Panc1 (cell line): ENCODE data around the gene NTN5. TPM values are rescaled to one million over a fixed set of nuclear protein-coding genes. Genes with fewer than 3 reads are reported as not detected.

Source experiments
- ATAC-seq: fragments of 200-7000 bp; cut with Tn5 transposase; 2 replicates; pipeline ENCODE4 v1.9.1; 2020; ENCODE audit warnings: mild to moderate bottlenecking, moderate library complexity
- BruUV-seq: library from RNA; stranded (reverse); fragments of 400-500 nt; replicated peaks from 2 replicates; lab custom pipeline; 2021; lab: Mats Ljungman, UMichigan
- CTCF ChIA-PET: fragments of 300-600 bp; sonication (Branson Sonifier 250); formaldehyde crosslinking; loops from one replicate; lab custom pipeline; 2022; ENCODE audit warnings: antibody characterized with exemption; lab: Charles Lee
- POLR2A ChIA-PET: fragments of 300-600 bp; sonication (Branson Sonifier 250); formaldehyde crosslinking; loops from one replicate; lab custom pipeline; 2022; ENCODE audit warnings: antibody characterized with exemption; lab: Charles Lee
- DNase-seq: peaks from one replicate; pipeline ENCODE4 v3.0.0-alpha.2; 2010; ENCODE audit warnings: low read depth, low spot score
- H3K27ac ChIP-seq: 2 replicates; pipeline ENCODE4 v1.5.1; 2011; ENCODE audit warnings: mild to moderate bottlenecking, low read length, inconsistent platforms
- H3K27me3 ChIP-seq: fragments of 200-500 bp; sonication (Bioruptor generic); 2 replicates; pipeline ENCODE4 v1.6.0; 2014; ENCODE audit warnings: low read length, inconsistent platforms; ENCODE audit not compliant: control insufficient read depth, insufficient read depth
- H3K36me3 ChIP-seq: fragments of 200-500 bp; sonication (Bioruptor generic); 2 replicates; pipeline ENCODE4 v1.5.1; 2014; ENCODE audit warnings: inconsistent platforms, mild to moderate bottlenecking, low read length, moderate library complexity; ENCODE audit not compliant: control insufficient read depth, insufficient read depth
- H3K4me1 ChIP-seq: 2 replicates; pipeline ENCODE4 v1.5.1; 2011; ENCODE audit warnings: inconsistent platforms, mild to moderate bottlenecking, low read length, moderate library complexity; ENCODE audit not compliant: control insufficient read depth, insufficient read depth
- H3K4me3 ChIP-seq, 2 experiments: 2 replicates each; pipeline ENCODE4 v1.5.1; 2011 to 2012; ENCODE audit warnings: low read depth in 2 of 2, low read length in 2 of 2, mild to moderate bottlenecking in 2 of 2, inconsistent platforms in 1 of 2, moderate library complexity in 1 of 2
- H3K9me3 ChIP-seq: fragments of 200-500 bp; sonication (Bioruptor generic); 2 replicates; pipeline ENCODE4 v1.5.1; 2014; ENCODE audit warnings: low read depth, mild to moderate bottlenecking, inconsistent platforms, low read length, moderate library complexity; ENCODE audit not compliant: control insufficient read depth, insufficient read depth
- CTCF ChIP-seq: fragments of 450-650 bp; IDR thresholded peaks from 2 replicates; pipeline ENCODE4 v1.5.1; 2017; ENCODE audit warnings: mild to moderate bottlenecking
- POLR2AphosphoS5 ChIP-seq: IDR thresholded peaks from 2 replicates; pipeline ENCODE4 v1.6.1; 2012; ENCODE audit warnings: mild to moderate bottlenecking, low read depth, low read length, moderate library complexity
- REST ChIP-seq, 2 experiments: IDR thresholded peaks; 2 replicates each; pipeline ENCODE4 v1.6.1; 2011 to 2012; ENCODE audit warnings: low read depth in 2 of 2, control low read depth in 1 of 2, low read length in 1 of 2, mild to moderate bottlenecking in 1 of 2, moderate library complexity in 1 of 2; ENCODE audit not compliant: insufficient read depth in 1 of 2
- SIN3A ChIP-seq: IDR thresholded peaks from 2 replicates; pipeline ENCODE4 v1.6.1; 2012; ENCODE audit warnings: low read depth, mild to moderate bottlenecking, low read length, moderate library complexity, borderline replicate concordance; ENCODE audit not compliant: insufficient read depth
- TCF7L2 ChIP-seq: IDR thresholded peaks from 2 replicates; pipeline ENCODE4 v1.6.1; 2011; ENCODE audit warnings: mild to moderate bottlenecking, low read depth, low read length, inconsistent platforms
- in situ Hi-C: cut with HindIII; loops from 2 replicates; pipeline ENCODE4 v1.10.0; 2016; ENCODE audit warnings: low sequenced_read_pairs, low pct_unique_long_range_greater_than_20kb
- intact Hi-C: fragments of 100-400 bp; cut with micrococcal nuclease; formaldehyde crosslinking; loops from one replicate; pipeline ENCODE4 v1.10.0; 2022; ENCODE audit not compliant: unreplicated experiment
- total RNA-seq: library from RNA; stranded (reverse); gene quantifications from one replicate; pipeline ENCODE4 v1.2.1, GENCODE V29; 2021; ENCODE audit not compliant: unreplicated experiment

NTN5 gene
- total RNA-seq, 1 experiment from 2014 or later, result 0.23 TPM

GRCh38 chr19:48668761-48669160 is 4.1 kb downstream of the NTN5 start:
- in situ Hi-C loops, result no loop called here
- BruUV-seq, result no TSS peak

GRCh38 chr19:48668332-48668731 is 4.5 kb downstream of the NTN5 start:
- no TSS peak for BruUV-seq
- intact Hi-C loops (no loop called here), in situ Hi-C loops (no loop called here)
- POLR2A ChIA-PET, result no interaction called here
- no peaks in the 10 kb centered on the region for H3K9me3 ChIP-seq
- no peak for TF ChIP-seq POLR2AphosphoS5
- TF ChIP-seq SIN3A, result no peak
- no peak for TF ChIP-seq REST (IDR thresholded peaks at IDR 0.05; ENCODE audit: insufficient read depth in 1 of 2, low read depth in 2 of 2, low read length in 1 of 2)
- TF ChIP-seq CTCF, result no peak
- TF ChIP-seq TCF7L2, result no peak
- H3K27me3 ChIP-seq, result no peaks in the 10 kb centered on the region
- CTCF ChIA-PET, result no interaction called here
- H3K4me3 ChIP-seq, result no peak overlapping the region
- no peak for DNase-seq
- H3K36me3 ChIP-seq, result no peaks in the 10 kb centered on the region
- ATAC-seq, result no peak
- no peak overlapping the region for H3K27ac ChIP-seq
- no peaks in the 10 kb centered on the region for H3K4me1 ChIP-seq

More at GRCh38 chr19:48668761-48669160, 4.1 kb downstream of the NTN5 start:
- DNase-seq (no peak), ATAC-seq (no peak)
- Histone ChIP-seq H3K27ac (no peak overlapping the region), H3K9me3 (no peaks in the 10 kb centered on the region), H3K36me3 (no peaks in the 10 kb centered on the region), H3K4me1 (no peaks in the 10 kb centered on the region), H3K4me3 (no peak overlapping the region), H3K27me3 (no peaks in the 10 kb centered on the region)
- ChIA-PET POLR2A (no interaction called here), CTCF (no interaction called here)
- TF ChIP-seq CTCF (no peak), SIN3A (no peak), POLR2AphosphoS5 (no peak), TCF7L2 (no peak), REST (IDR thresholded peaks at IDR 0.05; ENCODE audit: insufficient read depth in 1 of 2, low read depth in 2 of 2, low read length in 1 of 2) (no peak)
- intact Hi-C loops, result no loop called here
